ENCODE data around the gene HOXB3. TPM values are rescaled to one million over a fixed set of nuclear protein-coding genes. Genes with fewer than 3 reads are reported as not detected.
A peak's percentile ranks its signal among the peaks of the same experiment; 100 is the strongest.

Gene HOXB3
- total RNA-seq, result under 0.01 TPM in 1 of 2 replicates, not detected in the other

GRCh38 chr17:48589831-48590606 is at the start of gene HOXB3:
Gene HOXB3 (minus strand): TSS chr17:48590241. CDS start chr17:48552474, 37,767 bp downstream.

GRCh38 chr17:48626245-48627117 is 36.4 kb upstream of the HOXB3 start, which contains the start of gene HOXB9:
Gene HOXB9 (minus strand): TSS chr17:48626358. CDS start chr17:48626269, 89 bp downstream.

GRCh38 chr17:48615047-48615962 is 25.3 kb upstream of the HOXB3 start, which contains the start of gene HOXB8:
Gene HOXB8 (minus strand): TSS chr17:48615292. CDS start chr17:48614704, 588 bp downstream.

GRCh38 chr17:48610282-48611211 is 20.5 kb upstream of the HOXB3 start, which contains the start of gene HOXB7:
Gene HOXB7 (minus strand): TSS chr17:48611017. CDS start chr17:48610918, 99 bp downstream.

GRCh38 chr17:48604770-48605329 is 14.8 kb upstream of the HOXB3 start, which contains the start of gene HOXB6:
Gene HOXB6 (minus strand): TSS chr17:48604986. CDS start chr17:48598150, 6,836 bp downstream.

GRCh38 chr17:48593126-48593829 is 3.2 kb upstream of the HOXB3 start, which contains the start of gene HOXB5:
Gene HOXB5 (minus strand): TSS chr17:48593779. CDS start chr17:48593682, 97 bp downstream.

GRCh38 chr17:48577946-48578615 is 12.0 kb downstream of the HOXB3 start, which contains the start of gene HOXB4:
Gene HOXB4 (minus strand): TSS chr17:48578350. CDS start chr17:48578319, 31 bp downstream.

GRCh38 chr17:48545022-48545375 is 45.0 kb downstream of the HOXB3 start, which contains the start of gene HOXB2:
Gene HOXB2 (minus strand): TSS chr17:48545109. CDS start chr17:48544911, 198 bp downstream.

GRCh38 chr17:48530887-48531272 is 59.2 kb downstream of the HOXB3 start, which contains the start of gene HOXB1:
Gene HOXB1 (minus strand): TSS chr17:48531011. CDS start chr17:48530904, 107 bp downstream.

Small RNA genes lying within 50 kb of the gene (small RNA-seq; reads per million reads assigned to genes)
- 8.6 reads per million, percentile 93 among the genes with 10 or more reads in this experiment for gene MIR196A1

Other genes with a start within 250 kb of the HOXB3 start
- gene SKAP1, start 160.0 kb downstream of the HOXB3 start, total RNA-seq, result not detected in 2 replicates
- not detected in 2 replicates for gene HOXB1, start 59.2 kb downstream of the HOXB3 start, total RNA-seq
- gene HOXB2, start 45.1 kb downstream of the HOXB3 start, total RNA-seq, result 0.26 and 0.97 TPM in 2 replicates
- gene HOXB4, start 11.9 kb downstream of the HOXB3 start, total RNA-seq, result under 0.01 TPM in 1 of 2 replicates, not detected in the other
- not detected in 2 replicates for gene HOXB5, start 3.5 kb upstream of the HOXB3 start, total RNA-seq
- not detected in 2 replicates for gene HOXB6, start 14.7 kb upstream of the HOXB3 start, total RNA-seq
- 0.13 TPM in 1 of 2 replicates, not detected in the other for gene HOXB7, start 20.8 kb upstream of the HOXB3 start, total RNA-seq
- gene HOXB8, start 25.1 kb upstream of the HOXB3 start, total RNA-seq, result not detected in 2 replicates
- gene HOXB9, start 36.1 kb upstream of the HOXB3 start, total RNA-seq, result not detected in 2 replicates
- not detected in 2 replicates for gene PRAC1, start 132.3 kb upstream of the HOXB3 start, total RNA-seq
- gene PRAC2, start 132.9 kb upstream of the HOXB3 start, total RNA-seq, result not detected in 2 replicates
- gene HOXB13, start 138.5 kb upstream of the HOXB3 start, total RNA-seq, result under 0.01 TPM in 1 of 2 replicates, not detected in the other
- gene TTLL6, start 227.0 kb upstream of the HOXB3 start, total RNA-seq, result not detected in 2 replicates
- 90.9 and 91.7 TPM in 2 replicates for gene CALCOCO2, start 240.8 kb upstream of the HOXB3 start, total RNA-seq

Data from articular chondrocyte of knee joint (primary cell).